Activated CD4-positive, alpha-beta memory T cell treated with anti-CD3 and anti-CD28 coated beads for 36 hours (primary cell): ENCODE data around the gene RBM10. TPM values are rescaled to one million over a fixed set of nuclear protein-coding genes. Genes with fewer than 3 reads are reported as not detected.

Experiments used
- total RNA-seq, 2 experiments: library from RNA; stranded (reverse); gene quantifications; one replicate each; pipeline ENCODE4 v1.2.3, GENCODE V29; 2021

RBM10 gene
- total RNA-seq, 2 experiments from 2014 or later = 61.0 to 62.3 TPM

Other genes starting within 250 kb of the RBM10 start
- gene JADE3, start 232.8 kb upstream of the RBM10 start, total RNA-seq = 1 to 10 TPM; 1.4 to 1.5 TPM
- not detected for gene RGN, start 66.8 kb upstream of the RBM10 start, total RNA-seq
- 10 to 100 TPM; 86.4 to 89.1 TPM for gene NDUFB11, start 519 bp upstream of the RBM10 start, total RNA-seq
- gene UBA1, start 48.6 kb downstream of the RBM10 start, total RNA-seq = 100 to 1,000 TPM; 266 to 278 TPM
- 10 to 100 TPM; 64.3 to 68.8 TPM for gene CDK16, start 73.5 kb downstream of the RBM10 start, total RNA-seq
- gene USP11, start 87.8 kb downstream of the RBM10 start, total RNA-seq = 10 to 100 TPM; 25.7 to 27.7 TPM
- gene ZNF157, start 225.4 kb downstream of the RBM10 start, total RNA-seq = under 1 TPM; 0.50 to 0.53 TPM